Small intestine (tissue), 7 donors: ENCODE results near the gene DTNB. TPM values are rescaled to one million over a fixed set of nuclear protein-coding genes. Genes with fewer than 3 reads are reported as not detected.

ENCODE experiments used
- DNase-seq, 2 donors: peaks; one replicate each; pipeline versions ENCODE4 v3.0.0 to v3.0.0-alpha.2; 2013
- FAIRE-seq: peaks from 2 replicates; lab custom pipeline; 2012; peaks lifted over from hg19 to GRCh38; lab: Jason Lieb, UNC
- H3K27ac ChIP-seq, 3 donors: one replicate each; pipeline ENCODE4 v1.5.1; 2013; ENCODE audit warnings: low read length in 2 of 3, mild to moderate bottlenecking in 2 of 3, control low read depth in 1 of 3, inconsistent platforms in 1 of 3, low read depth in 1 of 3, moderate library complexity in 1 of 3
- H3K27me3 ChIP-seq, 3 donors: one replicate each; pipeline ENCODE4 v1.6.1; 2013; ENCODE audit warnings: low read length in 3 of 3, inconsistent platforms in 1 of 3; ENCODE audit not compliant: control insufficient read depth in 3 of 3, insufficient read depth in 3 of 3
- H3K36me3 ChIP-seq, 3 donors: one replicate each; pipeline ENCODE4 v1.6.1; 2013; ENCODE audit warnings: low read length in 3 of 3, inconsistent platforms in 1 of 3, low read depth in 1 of 3, mild to moderate bottlenecking in 1 of 3, moderate library complexity in 1 of 3; ENCODE audit not compliant: control insufficient read depth in 3 of 3, insufficient read depth in 2 of 3
- H3K4me1 ChIP-seq, 3 donors: one replicate each; pipeline ENCODE4 v1.6.1; 2013; ENCODE audit warnings: low read length in 2 of 3, inconsistent platforms in 1 of 3, low read depth in 1 of 3, mild to moderate bottlenecking in 1 of 3, moderate library complexity in 1 of 3; ENCODE audit not compliant: control insufficient read depth in 3 of 3, insufficient read depth in 2 of 3
- H3K4me3 ChIP-seq, 3 donors: one replicate each; pipeline ENCODE4 v1.5.1; 2013; ENCODE audit warnings: low read length in 3 of 3, control low read depth in 1 of 3, inconsistent platforms in 1 of 3, low read depth in 1 of 3, mild to moderate bottlenecking in 1 of 3, moderate library complexity in 1 of 3
- H3K9me3 ChIP-seq, 2 donors: one replicate each; pipeline ENCODE4 v1.6.1; 2013; ENCODE audit warnings: low read depth in 1 of 2, low read length in 1 of 2; ENCODE audit not compliant: control insufficient read depth in 2 of 2, insufficient read depth in 1 of 2
- WGBS, 3 donors: extraction: QIAGEN DNeasy Blood & Tissue Kit; methylation state at CpG; one replicate each; pipeline ENCODE4 v1.1.7; 2013; 5-methylcytosine and 5-hydroxymethylcytosine counted together
- polyA plus RNA-seq, 4 donors: library from polyadenylated mRNA; stranded (reverse) in 3 of 4; unstranded in 1 of 4; fragments of 200-250 nt in 3 of 4; fragments of 120-200 nt in 1 of 4; gene quantifications; one replicate each; pipeline versions ENCODE4 v1.2.1 to v1.2.3, GENCODE V29; 2013
- donor health status: healthy with polysubstance abuse.
- donor health status: control.
- donor health status: control.
- donor health status: Bipolar disorder and iron deficiency.
- donor health status: healthy.

Gene DTNB
- polyA plus RNA-seq, 4 donors = 2.4 to 9.7 (median 4.4) TPM

DNA sequence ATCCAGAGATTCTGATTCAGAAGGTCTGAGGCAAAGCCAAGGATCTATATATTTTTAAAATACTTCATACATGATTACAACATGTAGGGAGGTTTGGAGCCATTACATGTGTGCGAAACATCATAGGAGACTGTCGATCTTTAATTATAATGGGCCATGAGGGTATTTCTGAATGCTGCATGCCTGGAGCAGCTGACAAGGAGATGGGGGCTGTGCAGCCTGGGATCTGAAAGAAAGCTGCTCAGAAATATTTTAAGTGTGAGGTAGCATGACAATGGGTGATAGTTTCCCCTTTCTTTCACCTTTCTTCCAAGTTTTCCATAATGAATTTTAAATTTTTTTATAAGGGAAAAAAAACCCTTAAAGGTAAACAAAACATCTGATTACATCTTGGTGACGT lies 229.6 kb downstream of the DTNB start:
- Histone ChIP-seq H3K9me3 (no peaks in the 10 kb centered on the region), H3K27me3 (no peaks in the 10 kb centered on the region), H3K4me1 (peaks cover 0 to 5% (median 0%) of the 10 kb centered on the region in 3 donors), H3K27ac (no peak overlapping the region), H3K4me3 (no peak overlapping the region), H3K36me3 (no peaks in the 10 kb centered on the region)
- DNase-seq = no peak
- no peak for FAIRE-seq
- 85 to 90% (median 90%) methylated on average over 3 of the region's 3 CpGs for WGBS, 3 donors

DNA sequence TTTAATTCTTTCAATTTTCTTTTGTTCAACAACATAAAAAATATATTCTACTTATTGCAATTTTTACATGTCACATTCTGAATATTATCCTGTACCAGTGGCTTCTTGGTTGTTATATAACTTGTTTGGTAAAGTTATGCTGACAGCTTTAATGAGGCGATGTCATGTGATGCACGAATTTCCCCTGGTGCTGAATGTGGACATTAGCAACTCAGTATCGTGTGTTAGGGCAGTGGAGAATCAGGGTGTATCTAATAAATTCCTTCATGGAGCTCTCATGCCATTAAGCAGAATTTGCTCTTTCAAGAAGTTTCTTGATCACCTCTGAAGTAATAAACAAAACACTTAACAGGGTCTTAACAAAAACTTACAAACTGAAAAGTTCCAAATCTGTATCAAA lies 232.0 kb downstream of the DTNB start:
- DNase-seq (peak in 1 of 2 donors; percentile 37), FAIRE-seq (no peak)
- no peaks in the 10 kb centered on the region for H3K9me3 ChIP-seq
- WGBS, 3 donors = 74 to 81% (median 81%) methylated on average over 3 of the region's 3 CpGs
- H3K36me3 ChIP-seq = no peaks in the 10 kb centered on the region
- H3K27me3 ChIP-seq = no peaks in the 10 kb centered on the region
- peaks cover 0 to 5% (median 0%) of the 10 kb centered on the region in 3 donors for H3K4me1 ChIP-seq
- no peak overlapping the region for H3K4me3 ChIP-seq
- no peak overlapping the region for H3K27ac ChIP-seq

DNA sequence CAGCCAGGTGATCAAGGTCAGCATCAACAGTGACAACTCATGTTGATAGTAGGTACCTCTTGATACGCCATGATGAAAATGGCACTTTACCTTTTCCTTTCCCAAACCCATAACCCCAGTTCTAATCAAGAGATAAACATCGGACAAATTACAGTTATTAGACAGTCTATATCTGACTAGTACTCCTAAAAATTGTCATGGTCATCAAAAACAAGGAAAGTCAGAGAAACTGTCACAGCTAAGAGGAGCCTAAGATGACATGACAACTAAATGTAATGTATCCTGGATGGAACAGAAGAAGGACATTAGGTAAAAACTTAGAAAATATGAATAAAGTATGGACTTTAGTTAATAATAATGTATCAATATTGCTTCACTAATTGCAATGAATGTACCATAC lies 234.6 kb downstream of the DTNB start:
- 89 to 95% (median 94%) methylated on average over 2 of the region's 2 CpGs for WGBS, 3 donors
- FAIRE-seq = no peak

GRCh38 chr2:25437881-25438662 lies 235.3 kb downstream of the DTNB start:
- H3K36me3 ChIP-seq = no peaks in the 10 kb centered on the region
- no peaks in the 10 kb centered on the region for H3K9me3 ChIP-seq
- DNase-seq (no peak), FAIRE-seq (no peak)
- H3K4me3 ChIP-seq = no peak overlapping the region
- 87 to 96% (median 90%) methylated on average over 4 of the region's 4 CpGs for WGBS, 3 donors
- H3K27ac ChIP-seq = no peak overlapping the region
- H3K4me1 ChIP-seq = no peaks in the 10 kb centered on the region
- no peaks in the 10 kb centered on the region for H3K27me3 ChIP-seq

More for the DNA sequence above, 234.6 kb downstream of the DTNB start:
- H3K27me3 ChIP-seq = no peaks in the 10 kb centered on the region
- no peaks in the 10 kb centered on the region for H3K36me3 ChIP-seq
- H3K4me3 ChIP-seq = no peak overlapping the region
- no peak for DNase-seq
- H3K4me1 ChIP-seq = no peaks in the 10 kb centered on the region
- H3K27ac ChIP-seq = no peak overlapping the region
- no peaks in the 10 kb centered on the region for H3K9me3 ChIP-seq

DNA sequence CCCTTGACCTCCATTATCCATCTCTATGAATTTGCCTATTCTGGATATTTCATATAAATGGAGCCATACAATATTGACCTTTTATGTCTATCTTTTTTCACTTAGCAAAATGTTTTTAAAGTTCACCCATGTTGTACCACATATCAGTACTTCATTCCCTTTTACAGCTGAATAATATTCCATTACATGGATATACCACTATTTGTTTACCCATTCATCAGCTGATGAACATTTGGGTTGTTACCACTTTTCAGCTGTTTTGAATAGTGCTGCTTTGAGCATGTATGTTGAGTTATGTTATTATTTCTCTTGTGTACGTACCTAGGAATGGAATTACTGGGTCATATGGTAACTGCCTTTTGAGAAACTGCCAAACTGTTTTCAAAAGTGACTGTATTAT lies 238.0 kb downstream of the DTNB start:
- H3K27me3 ChIP-seq = no peaks in the 10 kb centered on the region
- H3K4me1 ChIP-seq = no peaks in the 10 kb centered on the region
- no peaks in the 10 kb centered on the region for H3K9me3 ChIP-seq
- H3K36me3 ChIP-seq = no peaks in the 10 kb centered on the region
- FAIRE-seq = no peak
- DNase-seq = no peak
- no peak overlapping the region for H3K4me3 ChIP-seq
- WGBS, 3 donors = 86 to 97% (median 93%) methylated on average over 1 of the region's 1 CpG
- no peak overlapping the region for H3K27ac ChIP-seq

DNA sequence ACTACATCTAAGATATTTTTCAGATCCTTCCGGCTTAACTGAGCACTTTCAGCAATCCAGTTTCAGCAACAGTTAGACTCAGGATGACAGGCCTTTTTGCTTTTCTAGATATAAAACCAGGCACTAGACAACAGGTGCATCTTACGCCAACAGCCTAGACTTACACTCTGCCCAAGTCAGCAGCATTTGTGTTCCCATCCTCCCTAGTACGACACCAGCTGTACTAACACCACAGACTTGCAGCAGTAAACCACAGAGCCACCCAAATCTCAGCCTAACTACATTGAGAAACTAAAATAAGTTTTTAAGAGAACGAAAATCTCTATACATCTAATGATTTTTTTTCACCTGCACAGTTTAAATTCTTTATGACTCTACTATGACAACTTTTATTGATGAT lies 241.8 kb downstream of the DTNB start:
- no peak for DNase-seq
- Histone ChIP-seq H3K27ac (no peak overlapping the region), H3K27me3 (no peaks in the 10 kb centered on the region), H3K9me3 (no peaks in the 10 kb centered on the region), H3K4me3 (no peak overlapping the region), H3K4me1 (no peaks in the 10 kb centered on the region), H3K36me3 (peaks cover 0 to 2% (median 0%) of the 10 kb centered on the region in 3 donors)
- FAIRE-seq = no peak
- 80 to 87% (median 82%) methylated on average over 4 of the region's 4 CpGs for WGBS, 3 donors

- peaks cover 0 to 2% (median 0%) of the 10 kb centered on the region in 3 donors for H3K36me3 ChIP-seq
- no peaks in the 10 kb centered on the region for H3K27me3 ChIP-seq
- no peak for FAIRE-seq
- 88 to 93% (median 91%) methylated on average over 7 of the region's 7 CpGs for WGBS, 3 donors
- no peaks in the 10 kb centered on the region for H3K4me1 ChIP-seq
- no peak overlapping the region for H3K27ac ChIP-seq
- DNase-seq = no peak
- H3K4me3 ChIP-seq = no peak overlapping the region
- no peaks in the 10 kb centered on the region for H3K9me3 ChIP-seq
These were observed 242.8 kb downstream of the DTNB start for GRCh38 chr2:25430556-25430955.

- FAIRE-seq = no peak
- WGBS, 3 donors = 49 to 89% (median 73%) methylated on average over 3 of the region's 3 CpGs
These were observed 247.1 kb downstream of the DTNB start for GRCh38 chr2:25426326-25426725.

More at GRCh38 chr2:25426326-25426725, 247.1 kb downstream of the DTNB start:
- Histone ChIP-seq H3K4me1 (peaks cover 0 to 5% (median 0%) of the 10 kb centered on the region in 3 donors), H3K27me3 (no peaks in the 10 kb centered on the region), H3K4me3 (no peak overlapping the region), H3K9me3 (no peaks in the 10 kb centered on the region), H3K27ac (no peak overlapping the region), H3K36me3 (peaks cover 0 to 2% (median 0%) of the 10 kb centered on the region in 3 donors)
- DNase-seq = no peak
